HepG2 (cell line): ENCODE data around the gene GALNT10. TPM values are rescaled to one million over a fixed set of nuclear protein-coding genes. Genes with fewer than 3 reads are reported as not detected.

Source experiments
- ATAC-seq: fragments of 200-7000 bp; cut with Tn5 transposase; 3 replicates; pipeline ENCODE4 v1.9.1; 2020; ENCODE audit warnings: mild to moderate bottlenecking, moderate library complexity
- BruUV-seq: library from RNA; stranded (reverse); fragments of 400-500 nt; replicated peaks from 2 replicates; lab custom pipeline; 2021; lab: Mats Ljungman, UMichigan
- CTCF ChIA-PET: fragments of 300-600 bp; formaldehyde crosslinking; extraction: SDS; loops from one replicate; lab custom pipeline; 2021; ENCODE audit warnings: low total read pairs, inconsistent platforms, low intra/inter-chr PET ratio; lab: Yijun Ruan, JAX
- POLR2A ChIA-PET: fragments of 350-600 bp; sonication (Branson Sonifier 250); formaldehyde crosslinking; loops from one replicate; lab custom pipeline; 2020; ENCODE audit warnings: antibody characterized with exemption, inconsistent platforms; lab: Yijun Ruan, JAX
- DNase-seq: peaks from one replicate; pipeline ENCODE4 v3.0.0-alpha.2; 2015; ENCODE audit warnings: low spot score
- FAIRE-seq: peaks from 3 replicates; lab custom pipeline; 2011; peaks lifted over from hg19 to GRCh38; lab: Jason Lieb, UNC
- H2AFZ ChIP-seq: one replicate; pipeline ENCODE4 v1.6.1; 2011; ENCODE audit warnings: low read length, inconsistent platforms
- H3K27ac ChIP-seq: fragments of 300-600 bp; 3 replicates; pipeline ENCODE4 v1.8.0; 2011; ENCODE audit warnings: mixed run types, mild to moderate bottlenecking, mixed read lengths, low read length, inconsistent platforms; ENCODE audit not compliant: insufficient read depth; ENCODE audit errors: extremely low read length
- H3K27me3 ChIP-seq, 2 experiments: fragments of 200-600 bp in 1 of 2; 2 replicates in 1 of 2; 3 replicates in 1 of 2; pipeline versions ENCODE4 v1.6.0 to v1.8.0; 2011; ENCODE audit warnings: low read length in 2 of 2, mild to moderate bottlenecking in 2 of 2, moderate library complexity in 2 of 2, inconsistent platforms in 1 of 2; ENCODE audit not compliant: insufficient read depth in 2 of 2, control insufficient read depth in 1 of 2
- H3K36me3 ChIP-seq, 2 experiments: fragments of 200-600 bp in 1 of 2; replicated peaks in 1 of 2; 2 replicates in 1 of 2; 3 replicates in 1 of 2; pipeline versions ENCODE4 v1.5.1 to v1.8.0; 2011; ENCODE audit warnings: low read length in 2 of 2, inconsistent platforms in 1 of 2; ENCODE audit not compliant: insufficient read depth in 2 of 2, control insufficient read depth in 1 of 2
- H3K4me1 ChIP-seq: 2 replicates; pipeline ENCODE4 v1.5.1; 2012; ENCODE audit warnings: low read length, inconsistent platforms; ENCODE audit not compliant: insufficient read depth
- H3K4me2 ChIP-seq: 2 replicates; pipeline ENCODE4 v1.6.0; 2011; ENCODE audit warnings: low read depth, low read length, inconsistent platforms
- H3K4me3 ChIP-seq, 3 experiments: fragments of 200-600 bp in 1 of 3; sonication (generic), shearing (Covaris generic) in 1 of 3; replicated peaks in 1 of 3; 2 replicates each; pipeline ENCODE4 v1.5.1; 2011 to 2016; ENCODE audit warnings: low read length in 3 of 3, inconsistent platforms in 2 of 3, low read depth in 2 of 3, mild to moderate bottlenecking in 2 of 3, control low read depth in 1 of 3, mixed read lengths in 1 of 3; ENCODE audit not compliant: insufficient read depth in 1 of 3
- H3K79me2 ChIP-seq: one replicate; pipeline ENCODE4 v1.6.1; 2011; ENCODE audit warnings: low read length, inconsistent platforms; ENCODE audit not compliant: insufficient read depth
- H3K9ac ChIP-seq: 2 replicates; pipeline ENCODE4 v1.6.0; 2011; ENCODE audit warnings: mild to moderate bottlenecking, low read depth, low read length, inconsistent platforms; ENCODE audit not compliant: insufficient read depth
- H3K9me3 ChIP-seq: 2 replicates; pipeline ENCODE4 v1.5.1; 2012; ENCODE audit warnings: mild to moderate bottlenecking, low read length
- H4K20me1 ChIP-seq: 2 replicates; pipeline ENCODE4 v1.6.0; 2011; ENCODE audit warnings: inconsistent platforms, mild to moderate bottlenecking, low read length, moderate library complexity; ENCODE audit not compliant: insufficient read depth
- MAX ChIP-seq: IDR thresholded peaks from 2 replicates; pipeline ENCODE4 v1.6.1; 2012; ENCODE audit warnings: inconsistent platforms
- NR2F1 ChIP-seq, 2 experiments: fragments of 450-650 bp in 1 of 2; formaldehyde crosslinking in 1 of 2; IDR thresholded peaks; 2 replicates each; pipeline versions ENCODE4 v1.5.0 to v1.6.1; 2016 to 2020; ENCODE audit warnings: mild to moderate bottlenecking in 1 of 2, missing compliant biosample characterization in 1 of 2, missing genetic modification reagents in 1 of 2, moderate library complexity in 1 of 2
- TIGD3 ChIP-seq: sonication (generic); formaldehyde crosslinking; IDR thresholded peaks from 2 replicates; pipeline ENCODE4 v1.5.1; 2020; ENCODE audit warnings: mild to moderate bottlenecking, missing genetic modification reagents, borderline replicate concordance
- ZMYM3 ChIP-seq: sonication (generic); formaldehyde crosslinking; IDR thresholded peaks from 2 replicates; pipeline ENCODE4 v1.5.1; 2020; ENCODE audit warnings: mild to moderate bottlenecking, missing genetic modification reagents
- ZNF513 ChIP-seq: sonication (generic); formaldehyde crosslinking; conservative IDR thresholded peaks from 2 replicates; pipeline ENCODE4 v1.5.0; 2020; ENCODE audit warnings: missing genetic modification reagents
- ZNF710 ChIP-seq: sonication (generic); formaldehyde crosslinking; IDR thresholded peaks from 2 replicates; pipeline ENCODE4 v1.5.0; 2020; ENCODE audit warnings: mild to moderate bottlenecking, missing genetic modification reagents, borderline replicate concordance
- WGBS: methylation state at CpG from one replicate; pipeline ENCODE4 v1.1.6; 2017; ENCODE audit warnings: low lambda C conversion rate; 5-methylcytosine and 5-hydroxymethylcytosine counted together
- in situ Hi-C: cut with HindIII; loops from 2 replicates; pipeline ENCODE4 v1.10.0; 2017; ENCODE audit warnings: low pct_unique_long_range_greater_than_20kb; ENCODE audit not compliant: extremely low pct_ligation_motif_present
- intact Hi-C: fragments of 100-400 bp; cut with micrococcal nuclease; formaldehyde crosslinking; loops from one replicate; pipeline ENCODE4 v1.10.0; 2022; ENCODE audit not compliant: unreplicated experiment
- polyA plus RNA-seq, 8 experiments: library from polyadenylated mRNA; depleted of rRNA in 3 of 8; stranded (reverse) in 7 of 8; unstranded in 1 of 8; fragments of >200 nt; fragmentation: Illumina TruSeq in 4 of 8; extraction: Trizol in 4 of 8; gene quantifications; 2 replicates each; pipeline versions ENCODE4 v1.2.1 to v1.2.3, GENCODE V29; 2011 to 2016; ENCODE audit warnings: low read depth in 4 of 8, missing spikeins in 1 of 8, mixed read lengths in 1 of 8; ENCODE audit not compliant: insufficient read depth in 1 of 8
- total RNA-seq, 5 experiments: library from RNA; depleted of rRNA; stranded (reverse); fragments of >200 nt; fragmentation: Illumina TruSeq; extraction: Trizol; gene quantifications; 2 replicates each; pipeline ENCODE4 v1.2.3, GENCODE V29; 2016; ENCODE audit warnings: low read depth in 1 of 5

The GALNT10 gene
- total and polyA plus RNA-seq, 2 of the 13 experiments (the other 11 are each of a cell fraction or from before 2014, with no cell fraction given): 8.1 to 11.2 TPM

- intact Hi-C loops (no loop called here), in situ Hi-C loops (no loop called here)
- H3K27me3 ChIP-seq: no peaks in the 10 kb centered on the region
- DNase-seq (no peak), ATAC-seq (no peak), FAIRE-seq (no peak)
- peaks cover 0 to 2% of the 10 kb centered on the region in 2 experiments; a peak in 2 of 5 replicates for H3K36me3 ChIP-seq
- no peak overlapping the region for H3K4me2 ChIP-seq
- H3K27ac ChIP-seq: no peak overlapping the region
- ChIA-PET POLR2A (no interaction called here), CTCF (no interaction called here)
- WGBS: 81% methylated on average over 8 of the region's 8 CpGs
- H3K4me3 ChIP-seq: no peak overlapping the region
- H2AFZ ChIP-seq: no peak overlapping the region
- no peaks in the 10 kb centered on the region for H4K20me1 ChIP-seq
- H3K9me3 ChIP-seq: no peaks in the 10 kb centered on the region
- no peak for TF ChIP-seq NR2F1 (CRISPR knock-in tag; IDR thresholded peaks at IDR 0.05)
- TF ChIP-seq ZMYM3 (CRISPR knock-in tag): no peak
- TF ChIP-seq ZNF513 (CRISPR knock-in tag): no peak
- TF ChIP-seq ZNF710 (CRISPR knock-in tag): no peak
- no peak for TF ChIP-seq MAX
- no peak for TF ChIP-seq TIGD3 (CRISPR knock-in tag)
- no TSS peak for BruUV-seq
- peaks cover 12% of the 10 kb centered on the region for H3K4me1 ChIP-seq
- no peak overlapping the region for H3K9ac ChIP-seq
- H3K79me2 ChIP-seq: no peaks in the 10 kb centered on the region
These were observed 183.2 kb downstream of the GALNT10 start for GRCh38 chr5:154373729-154374179.
